DMS114 treated with DMSO at 0.1 percent for 48 hours (cell line): ENCODE measurements around the gene RUFY4.

Experiments
- DNase-seq: peaks from one replicate; lab custom pipeline; 2025; ENCODE audit not compliant: unreplicated experiment; lab: John Stamatoyannopoulos, UW

RUFY4 gene, protein sequence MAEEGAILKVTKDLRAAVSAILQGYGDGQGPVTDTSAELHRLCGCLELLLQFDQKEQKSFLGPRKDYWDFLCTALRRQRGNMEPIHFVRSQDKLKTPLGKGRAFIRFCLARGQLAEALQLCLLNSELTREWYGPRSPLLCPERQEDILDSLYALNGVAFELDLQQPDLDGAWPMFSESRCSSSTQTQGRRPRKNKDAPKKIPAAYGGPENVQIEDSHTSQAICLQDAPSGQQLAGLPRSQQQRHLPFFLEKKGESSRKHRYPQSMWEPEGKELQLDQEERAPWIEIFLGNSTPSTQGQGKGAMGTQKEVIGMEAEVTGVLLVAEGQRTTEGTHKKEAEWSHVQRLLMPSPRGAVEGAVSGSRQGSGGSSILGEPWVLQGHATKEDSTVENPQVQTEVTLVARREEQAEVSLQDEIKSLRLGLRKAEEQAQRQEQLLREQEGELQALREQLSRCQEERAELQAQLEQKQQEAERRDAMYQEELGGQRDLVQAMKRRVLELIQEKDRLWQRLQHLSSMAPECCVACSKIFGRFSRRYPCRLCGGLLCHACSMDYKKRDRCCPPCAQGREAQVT

DNA sequence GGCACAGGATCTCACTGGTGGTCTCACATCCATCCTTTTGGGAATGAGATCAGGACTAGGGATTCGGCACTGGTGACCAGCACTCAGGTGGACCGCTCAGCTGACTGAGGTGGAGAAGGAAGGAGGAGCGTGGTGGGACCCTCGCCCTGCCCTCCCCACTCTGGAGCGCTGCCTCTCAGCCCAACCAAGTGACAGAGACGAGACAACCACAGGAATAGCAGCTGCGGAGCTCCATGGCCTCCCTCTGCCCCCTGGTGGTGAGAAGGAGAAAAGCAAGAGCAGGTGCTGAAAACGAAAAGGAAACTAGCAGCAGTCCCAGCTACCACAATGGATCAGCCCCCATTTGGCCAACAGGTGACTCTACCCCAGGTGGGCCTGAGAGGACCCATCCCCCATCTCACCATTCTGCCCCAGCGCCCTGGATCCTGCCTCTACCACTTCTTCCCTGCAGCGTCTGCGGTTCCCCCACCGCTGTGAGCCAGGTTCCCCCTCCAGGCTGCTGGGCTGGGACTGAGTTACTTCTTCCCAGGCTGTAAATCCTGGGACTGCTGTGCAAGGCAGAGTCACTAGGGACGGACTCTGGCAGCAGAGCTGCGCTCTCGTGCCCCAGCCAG is at the start of gene RUFY4:
RUFY4 (plus strand) TSS at position 533 of the 614 bp plus-strand sequence. CDS start 1,353 bp downstream, outside the sequence.
- peak; percentile 66 for DNase-seq

DNA sequence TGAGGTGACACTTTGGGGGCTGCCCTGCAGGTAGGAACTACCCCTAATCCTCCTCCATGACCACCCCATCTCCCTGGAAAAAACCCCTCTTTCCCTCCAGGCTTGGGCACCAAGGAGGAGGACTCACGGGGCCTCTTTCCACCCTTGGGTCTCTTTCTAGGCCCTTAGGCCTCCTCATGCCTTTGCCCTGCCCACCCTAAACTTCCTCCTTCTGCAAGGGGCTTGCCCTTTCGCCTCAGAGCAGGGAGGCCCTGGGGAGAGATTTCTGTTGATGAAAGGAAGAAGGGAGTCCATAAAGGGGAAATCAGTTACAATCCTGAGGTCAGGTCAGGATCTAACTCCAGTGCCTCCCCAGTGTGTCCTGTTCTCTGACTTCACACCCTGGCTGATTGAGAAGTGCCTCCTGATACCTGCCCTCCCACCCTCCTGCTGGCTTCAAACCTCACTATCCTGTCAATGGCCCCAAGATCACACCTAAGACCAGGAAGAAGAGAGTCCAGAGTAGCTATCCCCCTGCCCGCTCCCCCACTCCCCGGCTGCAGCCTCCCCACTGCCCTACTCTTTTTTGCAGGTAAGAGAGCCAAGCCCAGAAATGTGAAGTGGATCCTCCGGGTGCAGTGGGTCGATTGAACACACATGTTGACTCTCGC is 49.5 kb upstream of the RUFY4 start:
- DNase-seq: no peak

DNA sequence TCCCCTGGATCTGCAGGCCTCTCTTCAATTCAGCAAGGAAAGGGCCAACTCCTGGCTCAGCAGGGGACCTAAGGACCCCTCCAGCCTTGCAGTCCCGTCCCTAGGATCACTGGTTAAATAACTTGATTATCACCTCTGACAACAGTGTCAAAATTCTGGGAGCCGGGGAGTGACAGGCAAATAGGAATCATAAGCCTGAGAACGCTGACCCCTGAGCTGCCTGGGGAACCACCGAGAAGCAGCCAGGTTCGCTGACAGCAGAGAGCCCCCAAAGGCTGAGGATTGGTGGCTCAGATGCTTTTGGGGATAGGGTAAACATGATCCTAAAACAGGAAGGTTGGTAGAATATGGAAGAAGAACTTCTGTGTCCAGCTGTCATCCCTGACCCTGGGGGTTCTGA is 48.8 kb upstream of the RUFY4 start:
- no peak for DNase-seq

DNA sequence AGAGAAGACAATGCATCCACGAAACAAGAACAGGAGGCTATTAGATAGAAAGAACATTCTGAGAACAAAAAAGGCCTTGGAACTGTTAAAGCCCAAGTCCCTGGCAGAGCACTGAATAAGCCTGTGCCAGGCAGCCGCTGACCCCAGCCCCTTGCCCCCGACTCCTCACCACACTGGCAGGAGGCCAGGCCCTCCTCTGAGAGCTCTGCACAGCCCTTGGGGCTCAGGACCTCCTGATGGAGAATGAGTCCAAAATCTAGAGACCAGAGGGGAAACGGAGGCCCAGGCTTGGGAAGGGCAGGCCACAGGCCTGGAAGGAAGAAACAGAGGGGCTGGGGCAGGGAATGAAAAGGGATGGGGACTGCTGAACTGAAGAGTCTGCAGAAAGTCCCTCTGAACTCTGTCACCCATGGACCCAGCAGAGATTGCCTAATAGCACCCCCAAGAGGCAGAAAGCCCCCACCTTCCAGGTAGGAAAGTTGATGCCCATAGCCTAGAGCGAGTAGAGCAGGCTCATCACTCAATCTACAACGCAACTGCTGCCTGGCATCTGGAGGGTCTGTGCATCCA is 48.0 kb upstream of the RUFY4 start:
- no peak for DNase-seq

DNA sequence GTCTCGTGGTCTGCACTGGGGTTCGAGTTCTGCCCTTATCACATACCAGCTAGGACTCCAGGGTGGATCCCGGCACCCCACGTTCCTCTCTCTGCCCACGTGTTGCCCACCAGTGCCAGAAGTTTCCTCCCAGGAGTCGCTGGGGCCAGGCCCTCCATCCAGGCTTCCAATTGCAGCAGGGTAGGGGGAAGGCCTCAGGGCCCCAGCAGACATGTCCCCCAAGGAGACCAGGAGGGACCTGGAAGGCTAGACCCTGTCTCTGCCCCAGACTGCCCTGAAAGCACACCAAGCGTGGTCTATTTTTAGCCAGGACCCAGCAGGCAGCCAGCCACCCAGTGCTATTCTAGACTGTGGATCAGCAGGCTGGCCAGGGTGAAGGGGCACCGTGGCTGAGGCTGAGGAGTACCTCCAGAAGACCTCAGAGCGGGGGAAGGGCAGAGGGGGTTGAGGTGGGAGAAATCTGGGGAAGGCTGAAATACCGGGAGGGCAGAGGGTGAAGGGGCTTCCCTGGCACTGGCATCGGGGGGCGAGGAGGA is 47.4 kb upstream of the RUFY4 start:
- no peak for DNase-seq

DNA sequence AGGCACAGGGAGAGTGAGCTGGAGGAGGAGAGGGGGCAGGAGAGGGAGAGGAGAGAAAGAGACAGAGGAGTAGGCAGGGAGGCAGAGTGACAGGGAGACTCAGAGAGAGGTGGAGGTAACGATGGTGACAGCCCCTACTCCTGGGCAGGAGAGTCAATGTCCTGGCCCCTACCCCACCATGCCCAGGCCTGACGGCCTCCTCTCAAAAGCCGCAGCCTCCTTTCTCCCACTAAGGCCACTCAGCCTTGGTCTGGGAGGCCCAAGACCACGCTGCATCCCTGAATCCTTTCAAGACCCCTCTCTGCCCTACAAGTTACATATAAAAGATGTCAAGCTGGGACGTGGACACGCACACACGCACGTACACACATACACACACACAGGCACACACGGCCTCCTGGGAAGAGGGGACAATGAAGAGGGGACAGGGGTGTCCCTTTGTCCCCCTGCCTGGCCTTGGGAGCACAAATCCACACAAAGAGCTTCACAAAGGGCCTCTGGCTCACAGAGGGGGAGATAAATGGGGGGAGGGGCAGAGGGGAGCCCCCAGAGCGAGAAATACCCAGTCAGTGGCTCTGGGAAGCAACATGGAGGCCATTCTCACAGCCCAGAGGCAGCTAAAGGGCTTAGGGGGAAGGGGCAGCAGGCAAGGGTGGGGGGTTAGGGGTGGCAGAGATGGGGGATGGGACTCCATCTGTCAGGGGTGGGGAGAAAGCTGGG is 46.8 kb upstream of the RUFY4 start:
- no peak for DNase-seq

DNA sequence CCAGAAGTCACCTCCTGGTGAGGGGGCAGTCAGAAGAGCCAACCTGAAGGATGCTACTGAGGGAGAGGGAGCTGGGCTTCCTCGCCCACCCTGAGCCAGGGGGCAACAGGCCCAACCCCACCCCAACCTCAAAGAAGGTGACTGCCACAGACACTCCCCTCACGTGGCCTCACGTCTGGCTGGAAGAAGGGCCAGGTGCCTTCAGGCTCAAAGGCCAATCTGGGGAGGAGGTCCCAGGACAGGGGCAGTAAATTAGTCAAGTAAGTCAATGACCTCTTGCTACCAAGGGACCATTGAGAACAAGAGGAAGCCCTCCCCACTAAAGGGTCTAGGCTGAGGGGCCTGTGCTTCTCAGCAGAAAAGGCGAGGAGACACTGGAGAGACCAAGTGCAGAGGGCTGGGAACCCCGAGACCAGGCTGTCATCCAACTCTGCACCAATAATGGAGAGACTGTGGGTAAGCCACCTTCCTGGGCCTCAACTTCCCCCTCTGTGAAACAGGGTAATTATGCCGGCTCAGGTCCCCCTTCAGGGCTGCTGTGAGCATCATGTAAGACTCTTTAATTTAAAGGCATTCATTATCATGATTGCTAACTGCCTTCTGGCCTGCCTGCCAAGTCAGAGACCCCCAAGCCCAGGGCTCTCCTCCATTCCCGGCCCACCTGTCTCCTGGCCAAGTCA is 46.1 kb upstream of the RUFY4 start:
- no peak for DNase-seq

DNA sequence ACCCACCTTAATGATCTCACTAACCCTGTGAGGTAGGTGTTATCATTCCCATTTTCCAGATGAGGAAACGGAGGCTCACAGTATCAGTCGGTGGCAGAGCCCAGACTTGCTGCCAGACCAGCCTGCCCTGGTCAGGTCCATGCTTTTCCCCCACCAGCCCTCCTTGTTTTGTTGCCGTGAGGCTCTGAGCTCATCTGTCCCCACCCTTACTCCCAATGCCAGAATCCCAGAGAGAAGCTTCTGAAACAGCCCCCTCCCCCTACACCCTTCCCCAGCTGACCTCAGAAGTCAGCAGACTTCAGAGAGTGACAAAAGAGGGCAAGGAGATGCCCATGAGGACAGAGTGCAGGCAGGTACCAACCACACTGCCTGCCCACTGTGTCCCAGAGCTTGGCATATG is 45.4 kb upstream of the RUFY4 start:
- DNase-seq: no peak

DNA sequence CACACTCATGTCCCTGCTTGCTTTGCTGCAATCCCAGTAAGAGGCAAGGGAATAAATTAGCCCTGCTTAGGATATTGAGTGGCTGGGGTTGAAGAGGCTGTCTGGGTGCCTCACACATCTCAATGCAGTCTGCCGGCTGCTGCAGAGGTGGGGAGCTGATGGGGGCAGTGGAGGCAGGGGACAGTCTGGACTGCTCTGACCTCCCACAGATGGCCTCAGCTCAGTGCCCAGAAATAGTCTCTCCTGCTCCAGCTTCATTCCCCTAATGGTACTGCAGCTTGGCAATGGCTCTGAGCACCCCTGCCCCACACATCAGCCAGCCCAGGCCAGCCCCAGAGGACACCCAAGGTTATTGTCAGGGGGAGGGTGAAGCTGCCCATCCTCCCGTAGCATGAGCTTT is 44.7 kb upstream of the RUFY4 start:
- no peak for DNase-seq

DNA sequence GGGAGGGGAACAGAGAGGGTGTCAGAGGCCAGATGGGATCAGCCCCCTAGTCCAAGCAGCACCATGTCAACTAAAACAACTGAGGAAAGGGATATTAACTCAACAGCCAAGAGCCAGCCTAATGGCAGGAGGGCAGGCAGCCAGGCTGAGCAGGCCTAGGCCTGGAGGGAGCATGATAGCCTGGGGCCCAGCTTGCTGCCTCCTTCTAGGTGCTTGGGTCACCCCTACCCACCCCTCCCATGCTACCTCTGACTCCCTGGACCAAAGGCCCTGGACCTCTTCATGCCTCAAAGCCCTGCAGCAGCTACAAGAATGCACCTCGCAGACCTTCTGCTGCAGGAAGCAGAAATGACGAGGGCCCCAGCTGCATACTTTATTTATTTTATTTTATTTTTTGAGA is 44.2 kb upstream of the RUFY4 start:
- no peak for DNase-seq

DNA sequence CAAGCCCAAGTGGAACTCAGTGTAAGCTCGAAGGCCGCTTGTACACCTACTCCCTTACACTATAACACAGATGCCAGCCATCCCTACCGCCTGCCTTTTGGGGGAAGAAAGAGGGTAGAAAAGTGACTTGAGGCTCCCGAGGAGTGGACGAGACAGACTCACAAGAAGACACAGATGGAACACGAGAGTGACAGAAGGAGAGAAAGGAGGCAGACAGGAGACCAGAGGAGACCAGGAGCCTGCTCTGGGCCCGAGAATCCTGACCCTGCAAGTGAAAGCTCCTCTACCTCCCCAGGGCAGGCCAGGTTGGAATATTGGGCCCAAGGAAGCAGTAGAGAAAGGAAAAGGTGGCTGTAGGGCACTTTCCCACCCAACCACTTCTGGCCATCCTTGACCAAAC is 42.8 kb upstream of the RUFY4 start:
- no peak for DNase-seq

DNA sequence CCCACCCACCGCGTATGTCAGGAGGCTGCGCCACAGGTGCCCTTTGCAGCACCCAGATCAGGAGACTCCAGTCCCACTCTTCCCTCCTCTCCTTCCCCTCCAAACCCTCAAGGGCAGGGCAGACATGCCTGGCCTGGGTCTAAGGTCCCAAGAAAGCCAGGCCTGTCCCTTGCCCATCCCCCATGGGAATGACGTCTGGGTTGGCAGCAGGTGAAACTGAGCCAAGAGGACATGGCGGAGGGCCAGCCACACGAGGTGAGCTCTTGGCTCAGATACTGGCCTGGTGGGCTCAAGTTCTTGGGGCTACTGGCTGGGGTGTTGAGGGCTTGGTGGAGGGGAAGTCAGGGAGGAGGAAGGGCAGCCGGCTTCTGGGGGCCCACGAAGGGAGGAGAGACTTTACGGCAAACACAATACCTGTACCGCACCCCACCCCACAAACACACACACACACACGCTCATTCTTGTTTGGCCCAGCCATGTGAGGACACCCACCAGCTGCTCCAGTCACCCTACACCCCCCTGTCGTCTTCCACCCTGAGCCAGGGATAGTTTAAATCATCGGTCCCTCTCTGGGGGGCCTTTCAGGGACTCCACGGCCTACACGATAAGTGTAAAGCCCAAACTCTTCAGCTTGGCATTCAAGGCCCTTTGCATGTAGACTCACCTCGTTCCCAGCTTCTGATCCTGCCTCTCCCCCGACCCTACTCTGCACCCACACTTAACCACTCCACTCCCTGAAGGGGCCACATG is 42.2 kb upstream of the RUFY4 start:
- DNase-seq: no peak

DNA sequence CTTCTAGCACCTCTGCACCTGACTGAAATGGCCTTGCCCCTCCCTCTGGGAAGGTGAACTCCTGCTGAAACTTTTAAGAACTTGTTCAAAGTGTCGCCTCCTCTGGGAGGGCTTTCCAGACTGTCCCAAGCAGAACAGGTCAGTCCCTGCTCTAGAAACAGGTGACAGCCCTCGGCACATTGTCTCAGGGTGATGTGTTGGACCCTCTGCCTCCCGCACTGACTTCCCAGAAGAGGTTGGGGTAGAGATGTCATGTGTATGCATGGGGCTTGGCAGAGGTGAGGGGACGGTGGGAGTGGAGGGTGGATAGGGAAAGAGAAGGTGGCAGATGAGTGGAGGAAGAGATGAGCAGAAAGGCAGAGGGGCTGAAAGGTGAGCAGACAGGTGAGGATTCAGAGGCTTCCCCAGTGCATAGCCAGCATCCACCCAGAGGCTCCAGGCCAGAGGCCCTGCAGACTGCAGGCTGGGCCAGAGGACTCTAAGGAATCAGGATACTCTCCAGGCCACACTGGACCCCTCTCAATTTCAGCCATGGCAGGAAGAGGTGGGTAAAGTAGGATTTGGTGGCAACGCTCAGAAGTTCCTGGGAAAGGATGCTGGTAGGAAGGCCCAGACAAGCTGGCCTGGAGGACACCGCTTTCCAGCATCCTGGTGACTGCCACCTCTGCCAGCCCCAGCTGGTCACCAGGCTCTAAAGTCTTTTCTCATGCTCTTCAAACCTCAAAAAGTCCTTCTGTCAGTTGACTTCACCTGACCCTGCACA is 41.4 kb upstream of the RUFY4 start:
- DNase-seq: no peak

DNA sequence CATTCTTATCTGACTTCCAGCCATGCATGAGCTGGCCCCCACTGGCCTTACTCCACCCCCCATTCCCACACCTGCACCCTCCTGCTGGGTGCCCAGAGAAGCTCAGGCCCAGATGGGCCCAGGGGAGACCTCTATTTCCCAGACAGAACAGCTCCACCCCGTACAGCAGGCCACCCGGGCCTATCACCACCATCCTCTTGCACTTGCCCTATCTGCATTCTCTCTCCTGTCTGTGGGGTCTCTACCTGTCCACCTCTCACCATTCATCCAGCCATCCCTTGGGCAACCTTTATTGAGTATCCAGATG is 40.9 kb upstream of the RUFY4 start:
- no peak for DNase-seq

DNA sequence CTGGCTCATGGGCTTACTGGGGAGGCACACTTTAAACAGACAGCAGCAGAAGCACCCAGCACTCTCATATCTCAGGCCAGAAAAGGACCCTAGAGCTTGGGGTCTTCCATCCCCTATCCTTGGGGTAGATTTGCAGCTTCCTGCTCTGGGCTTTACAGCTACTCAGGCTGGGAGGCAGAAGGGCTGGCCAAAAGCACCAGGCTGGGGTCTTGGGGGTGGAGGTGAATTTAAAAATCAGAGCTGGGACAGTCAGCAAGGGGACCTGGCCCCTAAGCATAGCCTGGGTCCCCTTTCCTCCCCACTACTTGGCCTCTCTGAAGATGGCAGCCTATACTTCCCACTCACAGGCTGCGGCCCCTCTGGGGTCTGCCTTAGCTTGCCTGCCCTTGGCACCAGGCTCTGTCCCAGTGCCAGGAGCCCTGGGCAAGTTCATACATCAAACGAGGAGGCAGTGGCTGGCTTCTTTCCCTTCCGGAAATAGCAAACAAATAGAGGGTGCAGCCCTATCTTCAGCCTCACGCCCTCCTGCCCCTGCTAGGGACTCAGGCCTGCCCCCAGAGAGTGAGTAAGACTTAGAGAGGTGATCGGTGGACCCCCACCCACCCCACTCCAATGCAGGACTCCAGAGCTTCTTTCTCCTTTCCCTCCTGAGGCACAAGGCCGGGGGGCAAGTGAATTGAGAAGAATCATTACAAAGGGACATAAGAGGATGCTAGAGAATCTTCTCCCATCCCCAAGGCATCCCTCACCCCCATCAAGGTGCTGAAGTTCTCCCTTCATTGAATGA is 40.3 kb upstream of the RUFY4 start:
- no peak for DNase-seq

DNA sequence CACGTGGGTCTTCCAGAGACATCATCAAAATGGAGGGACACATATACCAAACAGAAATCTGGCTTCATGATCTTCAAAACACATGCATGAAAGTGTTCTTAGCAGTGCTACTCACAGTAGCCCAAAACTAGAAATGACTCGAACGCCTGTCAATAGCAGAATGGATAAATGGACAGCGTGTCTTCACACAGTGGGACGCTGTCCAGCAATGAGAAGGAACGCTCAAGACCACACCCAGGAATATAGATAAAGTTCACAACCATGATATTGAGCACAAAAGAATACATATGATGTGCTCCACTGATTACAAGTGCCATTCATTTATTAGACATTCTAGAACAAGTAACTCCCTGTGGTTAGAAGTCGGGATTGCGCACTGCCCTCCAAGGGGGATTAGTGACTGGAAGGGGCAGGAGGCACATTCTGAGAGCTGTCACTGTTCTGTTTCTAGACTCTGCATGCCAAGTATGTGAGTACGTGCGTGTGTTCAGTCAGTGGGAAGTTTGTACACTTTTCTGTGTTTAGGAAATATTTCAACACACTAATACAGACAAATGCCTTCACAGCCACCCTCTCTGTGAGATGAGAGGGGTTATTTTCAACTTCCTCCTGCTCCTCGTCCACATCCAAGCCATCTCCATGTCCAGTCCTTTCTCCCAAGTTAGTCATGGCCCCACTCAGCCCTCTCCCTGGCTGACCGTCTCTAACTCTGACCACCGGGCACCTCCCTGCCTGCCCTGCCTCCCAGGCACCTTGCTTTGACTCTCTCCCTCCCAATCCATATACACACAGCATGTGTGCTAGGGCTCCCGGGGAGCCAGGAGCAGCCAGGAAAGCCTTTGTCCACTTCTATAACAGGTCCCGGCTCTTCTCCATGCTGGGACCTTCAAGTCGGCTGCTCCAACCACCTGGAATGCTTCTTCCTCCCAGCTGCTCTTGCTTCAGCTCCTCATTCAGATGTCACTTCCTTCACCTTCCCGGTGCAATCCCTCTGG is 39.4 kb upstream of the RUFY4 start:
- DNase-seq: no peak
